ENCODE measurements around the gene WHRN. TPM values are rescaled to one million over a fixed set of nuclear protein-coding genes. Genes with fewer than 3 reads are reported as not detected.

Gene WHRN
- total RNA-seq, 1 donor from 2014 or later = 9.2 TPM

DNA sequence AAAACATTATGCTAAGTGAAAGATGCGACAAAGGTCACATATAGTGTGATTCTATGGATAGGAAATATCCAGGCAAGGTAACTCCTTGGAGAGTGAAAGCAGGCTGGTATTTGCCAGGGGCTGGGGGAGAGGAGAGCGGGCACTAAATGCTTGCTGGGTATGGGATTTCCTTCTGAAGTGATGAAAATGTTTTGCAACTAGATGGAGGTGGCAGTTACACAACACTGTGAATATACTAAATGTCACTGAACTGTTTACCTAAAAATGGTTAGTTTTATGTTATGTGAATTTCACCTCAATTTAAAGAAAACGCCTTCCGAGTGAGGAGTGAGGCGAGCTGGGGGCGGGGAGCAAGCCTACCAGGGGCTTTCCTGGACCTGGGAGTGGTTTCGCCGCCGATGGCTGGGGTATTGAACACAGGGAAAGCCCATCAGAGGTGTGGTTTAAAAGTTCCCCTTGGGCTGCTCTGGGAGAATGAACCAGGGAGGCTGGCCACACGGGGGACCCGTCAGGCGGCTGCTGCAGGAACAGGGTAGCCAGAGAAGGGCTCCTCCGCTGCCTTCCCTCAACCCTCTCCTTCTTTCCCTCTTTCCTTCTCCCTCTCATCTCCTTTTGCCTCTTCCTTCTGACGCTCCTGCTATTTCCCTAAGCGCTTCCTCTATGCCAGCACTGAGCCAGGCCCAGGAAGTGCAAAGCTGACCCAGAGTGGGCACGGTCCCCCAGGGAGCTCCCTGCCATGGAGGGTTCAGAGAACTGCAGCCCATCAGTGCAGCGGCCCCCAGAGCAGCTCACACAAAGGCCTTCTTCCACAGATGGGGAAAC lies 122.4 kb downstream of the WHRN start:
- DNase-seq (ENCODE audit: low spot score) = no peak

DNA sequence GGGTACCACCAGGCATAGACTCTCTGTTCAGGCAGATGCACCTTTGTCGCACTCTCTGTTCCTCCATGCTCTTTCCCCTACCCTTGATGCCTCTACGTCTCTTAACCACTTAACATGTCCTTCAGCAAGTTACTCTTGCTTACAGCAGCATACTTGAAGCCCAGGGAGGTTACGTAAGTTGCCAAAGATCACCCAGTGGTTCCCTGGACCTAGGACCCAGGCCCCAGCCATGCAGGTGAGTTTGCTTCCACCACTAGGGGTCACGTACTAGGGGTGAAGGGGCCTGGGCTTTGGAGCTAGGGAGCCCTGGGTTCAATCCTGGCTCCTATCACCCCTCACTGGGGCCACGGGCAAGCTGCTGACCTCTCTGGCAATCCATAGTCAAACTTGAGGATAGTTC lies 126.4 kb downstream of the WHRN start:
- no peak for DNase-seq (ENCODE audit: low spot score)

DNA sequence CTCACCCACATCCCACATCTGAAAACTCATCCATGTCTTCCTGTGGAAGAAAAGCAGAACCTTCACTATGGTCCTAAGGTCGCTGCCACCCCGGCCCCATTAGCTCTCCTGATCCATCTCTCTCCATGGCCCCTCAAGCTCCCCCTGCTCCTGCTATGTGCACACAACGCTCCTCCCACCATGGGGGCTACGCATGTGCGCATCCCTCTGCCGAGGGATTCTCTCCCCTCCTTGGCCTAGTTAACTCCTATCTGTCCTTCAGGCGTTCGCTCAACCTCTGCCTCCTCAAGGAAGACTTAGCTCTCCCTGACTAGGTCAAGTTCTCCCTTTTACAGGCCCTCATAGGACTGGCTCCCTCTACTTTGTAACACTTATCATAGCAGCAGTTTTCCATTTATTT lies 127.3 kb downstream of the WHRN start:
- no peak for DNase-seq (ENCODE audit: low spot score)

DNA sequence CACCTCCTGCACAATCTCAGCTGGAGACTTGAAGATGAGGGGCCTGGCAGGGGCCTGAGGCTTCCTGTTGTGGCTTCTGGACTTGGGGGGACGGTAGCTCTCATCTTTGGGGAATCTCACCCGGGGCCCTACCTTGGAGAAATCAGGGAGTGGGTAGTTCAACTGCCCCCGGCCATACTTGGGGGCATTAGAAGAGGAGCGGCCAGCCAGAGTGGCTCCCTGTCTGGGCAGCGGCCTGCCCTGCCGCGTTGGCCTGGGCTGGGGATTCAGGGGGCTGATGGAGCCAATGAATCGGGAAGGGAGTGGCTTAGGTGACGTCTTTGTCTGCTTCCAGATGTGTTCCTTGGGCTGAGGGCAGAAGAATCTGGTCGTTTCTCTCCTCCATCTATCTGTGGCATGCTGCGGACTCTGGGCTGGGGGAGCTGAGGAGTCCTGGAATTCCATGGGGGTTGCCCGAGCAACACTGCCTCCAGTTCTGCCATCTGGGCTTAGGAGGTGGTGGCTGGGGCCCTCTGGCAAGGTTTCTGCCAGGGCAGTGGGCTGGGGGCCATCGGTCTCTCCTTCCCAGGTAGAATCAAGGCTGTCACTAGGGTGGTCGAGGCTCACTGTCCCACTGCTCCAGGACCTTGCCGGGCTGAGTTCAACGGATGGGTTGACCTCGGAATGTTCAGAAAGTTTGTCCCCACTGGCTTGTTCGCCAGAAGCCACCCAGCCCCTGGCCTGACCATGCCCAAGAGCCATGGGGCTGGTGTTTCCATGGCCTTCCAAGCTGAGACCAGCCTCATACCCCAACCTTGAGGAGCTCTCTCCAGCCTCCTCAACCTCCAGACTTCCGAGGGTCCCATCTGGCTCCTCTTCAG lies 128.5 kb downstream of the WHRN start:
- no peak for DNase-seq (ENCODE audit: low spot score)

DNA sequence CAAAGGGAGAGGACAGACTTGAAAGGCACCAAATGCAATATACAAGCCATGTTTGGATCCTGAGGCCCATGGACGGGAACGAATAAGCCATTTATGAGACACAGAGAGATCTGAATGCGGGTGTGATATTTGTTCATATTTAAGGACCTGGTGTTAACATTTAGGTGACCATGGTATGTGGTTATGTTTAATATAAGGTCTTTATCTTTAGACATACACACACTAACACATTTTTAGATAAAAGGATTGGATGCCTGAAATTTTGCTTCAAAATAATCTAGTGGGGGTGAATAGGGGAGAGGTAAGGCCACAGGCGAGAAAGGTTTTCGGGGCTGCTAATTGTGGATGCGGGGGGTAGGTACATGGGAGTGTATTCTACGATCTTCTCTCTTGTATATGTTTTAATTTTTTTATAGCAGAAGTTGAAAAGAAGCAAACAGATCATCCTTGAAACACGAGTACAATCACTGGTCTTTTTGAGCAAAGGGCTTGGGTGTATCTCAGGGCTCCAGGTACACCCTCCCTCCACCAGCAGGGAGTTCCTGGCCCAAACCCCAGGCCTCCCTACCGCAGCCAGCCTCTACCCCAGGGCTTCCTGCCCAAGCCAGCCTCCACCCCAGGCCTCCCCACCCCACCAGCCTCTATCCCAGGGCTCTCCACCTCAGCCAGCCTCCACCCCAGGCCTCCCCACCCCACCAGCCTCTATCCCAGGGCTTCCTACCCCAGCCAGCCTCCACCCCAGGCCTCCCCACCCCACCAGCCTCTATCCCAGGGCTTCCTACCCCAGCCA lies 129.7 kb downstream of the WHRN start:
- no peak for DNase-seq (ENCODE audit: low spot score)

DNA sequence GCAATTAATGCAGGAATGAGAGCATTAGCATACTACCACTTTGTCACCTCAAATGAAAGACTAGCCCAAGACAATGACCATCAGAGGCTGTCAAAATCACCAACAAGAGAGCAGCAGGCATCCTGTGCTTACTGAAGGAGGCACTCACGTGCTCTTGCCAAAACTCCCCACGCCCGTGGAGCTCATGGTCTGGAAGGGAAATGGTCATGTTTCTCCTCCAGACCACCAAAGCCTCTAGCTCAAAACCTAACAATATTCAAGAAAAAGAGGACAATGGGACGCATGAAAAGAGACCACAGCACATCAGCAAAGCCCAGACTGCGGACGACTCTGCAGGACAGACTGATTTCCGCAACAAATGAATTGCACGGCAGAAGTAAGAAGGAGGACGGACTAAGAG lies 130.3 kb downstream of the WHRN start:
- no peak for DNase-seq (ENCODE audit: low spot score)

DNA sequence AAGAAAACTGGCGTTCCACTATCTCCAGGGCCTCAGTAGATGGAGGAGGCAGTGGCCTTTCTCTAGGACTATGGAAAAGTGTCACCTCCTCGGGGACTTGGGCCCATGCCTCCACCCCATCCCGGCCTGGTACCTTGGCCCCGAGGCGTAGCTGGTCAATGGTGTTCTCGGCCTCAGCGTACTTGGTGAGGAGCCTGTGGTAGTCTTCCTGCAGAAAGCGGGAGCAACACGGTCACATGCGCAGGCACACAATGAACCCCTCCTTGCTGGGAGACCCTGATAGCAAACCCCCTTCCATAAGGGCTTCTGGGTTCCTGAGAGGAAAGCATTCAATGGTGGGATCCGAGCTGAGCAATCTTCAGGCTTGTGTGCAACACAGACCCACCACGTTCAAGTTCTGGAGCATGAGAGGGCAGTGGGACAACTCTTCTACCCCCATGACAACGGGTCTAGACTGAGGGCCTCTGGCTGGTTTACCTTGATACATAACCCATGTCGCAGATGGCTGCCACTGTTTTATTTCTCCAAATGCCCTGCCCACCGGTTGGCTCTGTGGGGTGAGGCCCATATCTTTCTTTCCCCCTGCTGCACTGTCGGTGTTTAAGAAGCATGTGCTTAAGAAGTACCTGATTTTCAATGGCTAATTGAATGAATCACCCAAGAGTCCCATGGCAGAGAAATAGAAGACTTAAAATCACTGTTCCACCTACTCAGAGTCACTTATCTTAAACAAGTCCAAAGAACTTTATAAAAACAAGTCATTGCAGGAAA lies 131.1 kb downstream of the WHRN start:
- DNase-seq (ENCODE audit: low spot score) = no peak

DNA sequence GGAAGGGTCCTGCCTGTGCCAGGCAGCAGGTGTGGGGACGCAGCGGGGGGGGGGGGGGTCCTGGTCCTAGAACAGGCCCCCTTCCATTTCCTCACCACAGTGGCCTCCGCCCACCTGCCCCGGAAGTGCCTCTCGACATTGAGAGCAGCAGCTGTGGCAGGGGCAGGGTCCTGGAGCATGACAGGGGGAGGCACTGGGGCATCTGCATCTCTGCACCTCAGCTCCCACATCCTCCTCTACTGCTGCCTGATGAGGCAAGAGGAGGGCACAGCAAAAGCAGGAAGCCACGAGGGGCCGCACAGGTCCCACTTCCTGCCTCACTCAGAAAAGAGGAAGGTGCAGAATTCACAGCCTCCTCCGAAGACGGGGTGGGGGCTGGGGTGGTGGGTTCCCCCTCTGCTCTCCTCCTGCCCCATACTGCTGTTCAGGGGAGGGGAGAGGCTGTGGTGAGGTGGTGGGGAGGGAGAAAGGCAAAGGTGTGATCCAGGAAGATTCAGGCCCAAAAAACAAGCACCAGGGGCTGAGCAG lies 132.3 kb downstream of the WHRN start:
- DNase-seq (ENCODE audit: low spot score) = peak; percentile 71

DNA sequence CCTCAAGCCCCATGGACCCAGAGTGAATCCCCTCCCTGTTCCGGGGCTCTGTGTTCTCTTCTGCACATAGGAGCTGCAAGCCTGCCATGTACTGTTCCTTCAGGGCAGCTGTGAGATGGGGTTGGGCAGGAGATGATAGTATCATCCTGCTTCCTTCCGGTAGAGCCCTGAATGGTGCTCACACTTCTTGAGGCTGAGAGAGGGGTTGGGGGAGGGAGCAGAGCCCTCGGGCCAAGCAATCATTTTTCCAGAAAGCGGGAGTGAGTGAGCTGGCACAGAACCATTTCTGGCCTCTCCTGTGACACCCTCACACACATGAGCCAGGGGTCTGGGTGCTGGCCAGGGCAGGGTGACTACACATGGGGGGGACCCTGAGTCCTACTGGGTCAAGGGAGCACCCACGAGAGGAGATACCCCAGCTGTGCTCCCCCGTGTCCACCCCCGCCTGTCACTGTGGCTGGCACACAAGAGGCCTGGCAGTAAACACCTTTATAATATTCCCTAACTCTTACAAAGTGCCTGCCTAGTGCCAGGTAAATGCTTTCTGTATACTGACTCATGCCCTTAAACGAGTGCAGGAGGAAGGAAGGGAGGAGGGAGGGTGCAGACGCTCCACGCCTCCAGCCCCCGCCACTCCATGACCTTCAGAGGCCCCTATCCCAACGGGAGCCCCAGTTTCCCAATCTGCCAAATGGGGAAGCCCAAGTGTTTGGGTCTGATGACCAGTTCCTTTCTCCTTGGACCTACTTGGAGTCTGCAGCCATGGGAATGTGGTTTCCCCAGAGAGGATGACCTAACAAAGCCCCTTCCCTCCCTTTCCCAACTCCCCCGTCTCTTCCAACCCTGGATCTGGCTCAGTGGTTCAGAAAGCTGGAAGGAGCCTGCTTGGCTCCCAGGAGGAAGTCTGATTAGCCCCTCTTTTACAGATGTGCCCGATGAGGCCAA lies 133.0 kb downstream of the WHRN start:
- no peak for DNase-seq (ENCODE audit: low spot score)

DNA sequence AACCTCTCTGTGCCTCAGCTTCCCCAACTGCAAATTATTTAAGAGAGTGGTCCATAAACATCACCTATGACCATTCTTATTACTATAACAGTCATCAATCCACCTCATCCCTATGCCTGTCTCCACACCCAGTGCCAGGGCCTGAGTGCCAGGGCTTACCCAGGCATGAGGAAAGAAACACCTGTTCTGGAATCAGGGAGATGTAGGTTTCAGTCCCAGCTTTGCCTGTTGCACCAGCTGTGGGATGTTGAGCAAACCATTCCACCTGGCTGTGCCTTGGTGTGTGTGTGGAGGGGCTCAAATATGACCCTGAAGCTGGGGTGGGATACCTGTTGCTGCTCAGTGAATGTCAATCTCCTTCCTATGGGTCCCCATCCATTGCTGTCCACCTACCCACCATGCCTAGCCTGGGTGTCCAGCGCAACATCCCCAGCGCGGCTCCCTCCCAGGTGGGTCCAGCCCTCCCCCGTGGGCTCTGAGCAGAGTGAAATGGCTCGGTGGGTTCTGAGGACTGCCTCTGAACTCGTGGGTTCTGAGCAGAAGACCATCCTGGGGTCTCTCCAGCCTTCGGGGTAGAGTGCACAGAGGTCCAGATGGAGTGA lies 133.8 kb downstream of the WHRN start:
- no peak for DNase-seq (ENCODE audit: low spot score)

DNA sequence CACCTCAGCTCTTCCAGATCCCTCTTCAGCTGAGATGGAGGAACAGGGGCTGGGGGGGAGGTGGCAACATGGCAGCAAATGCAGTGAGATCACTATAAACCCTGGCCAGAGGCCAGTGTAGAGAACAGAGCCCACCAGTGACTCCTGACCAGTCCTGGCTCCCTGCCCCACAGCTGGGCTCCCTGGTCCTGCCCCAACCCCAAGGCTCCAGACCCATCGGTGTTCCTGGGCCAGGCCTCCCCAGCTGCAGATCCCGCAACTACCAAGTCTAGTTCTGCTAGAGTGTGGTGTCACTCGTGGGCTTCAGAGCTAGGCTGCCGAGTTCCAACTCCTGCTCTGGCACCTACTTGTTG lies 134.3 kb downstream of the WHRN start:
- DNase-seq (ENCODE audit: low spot score) = no peak

DNA sequence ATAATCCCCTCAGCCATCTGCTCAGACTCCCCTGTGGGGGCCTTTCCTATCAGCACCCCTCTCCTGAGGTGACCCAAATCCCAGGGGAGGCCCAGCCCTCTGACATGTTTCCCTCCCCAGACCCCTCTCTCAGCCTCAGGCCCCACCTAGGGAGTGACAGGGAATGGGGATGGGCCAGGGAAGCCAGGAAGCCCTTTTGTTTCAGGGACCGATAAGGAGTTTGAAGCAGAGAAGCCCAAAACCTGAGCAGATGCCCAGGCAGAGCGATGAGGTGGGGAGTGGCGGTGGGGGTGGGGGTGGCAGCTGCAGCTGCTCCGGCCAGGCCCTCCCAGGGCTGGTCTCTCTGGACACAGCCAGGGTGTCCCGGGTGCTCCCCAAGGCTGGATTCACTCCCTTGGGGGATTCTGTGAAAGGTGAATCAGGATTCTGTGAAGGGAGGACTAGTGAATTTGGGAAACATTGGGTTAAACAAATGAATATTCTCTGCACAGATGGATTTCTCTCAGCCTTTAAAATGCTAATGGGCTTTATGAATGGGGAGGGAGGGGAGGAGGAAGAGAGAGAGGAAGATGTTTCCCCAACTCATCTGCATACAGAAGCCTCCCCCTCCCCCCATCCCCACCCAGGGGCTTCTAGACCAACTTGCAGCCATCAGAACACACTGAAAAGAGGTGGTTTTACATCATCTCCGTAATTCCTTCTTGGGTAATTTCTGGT lies 134.9 kb downstream of the WHRN start:
- no peak for DNase-seq (ENCODE audit: low spot score)

DNA sequence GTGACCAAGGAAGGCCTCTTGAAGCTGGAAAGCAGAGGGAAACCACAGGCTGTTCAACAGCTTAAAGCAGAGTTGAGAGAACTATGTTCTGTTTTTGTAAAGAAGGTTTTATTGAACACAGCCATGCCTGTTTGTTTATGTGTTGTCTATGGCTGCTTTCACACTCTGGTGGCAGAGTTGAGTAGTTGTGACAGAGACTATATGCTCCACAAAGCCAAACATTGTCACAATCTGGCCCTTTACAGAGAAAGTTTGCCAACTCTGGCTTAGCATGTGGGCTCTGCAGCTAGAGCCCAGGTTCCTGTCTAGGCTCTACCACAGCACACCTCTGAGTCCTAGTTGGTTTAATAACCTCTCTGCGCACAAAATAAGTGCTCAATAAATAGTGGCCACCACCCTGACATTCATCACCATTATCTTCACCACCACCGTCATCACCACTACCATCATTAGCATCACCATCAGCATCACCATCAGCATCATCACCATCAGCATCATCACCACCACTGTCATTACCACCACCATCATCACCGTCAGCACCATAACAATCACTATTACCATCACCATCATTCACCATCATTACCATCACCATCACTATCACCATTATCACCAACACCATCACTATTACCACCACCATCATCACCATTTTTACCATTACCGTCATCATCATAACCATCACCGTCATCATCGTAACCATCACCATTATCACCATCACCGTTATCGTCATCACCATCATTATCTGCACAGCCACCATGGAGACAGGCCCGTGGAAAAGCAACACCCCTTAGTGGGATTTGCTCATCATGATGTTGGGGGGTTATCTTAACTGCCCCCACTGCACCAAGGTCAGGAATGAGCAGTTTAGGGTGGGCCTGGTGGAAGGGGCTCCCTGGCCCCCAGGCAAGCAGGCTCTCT lies 135.8 kb downstream of the WHRN start:
- DNase-seq (ENCODE audit: low spot score) = no peak

DNA sequence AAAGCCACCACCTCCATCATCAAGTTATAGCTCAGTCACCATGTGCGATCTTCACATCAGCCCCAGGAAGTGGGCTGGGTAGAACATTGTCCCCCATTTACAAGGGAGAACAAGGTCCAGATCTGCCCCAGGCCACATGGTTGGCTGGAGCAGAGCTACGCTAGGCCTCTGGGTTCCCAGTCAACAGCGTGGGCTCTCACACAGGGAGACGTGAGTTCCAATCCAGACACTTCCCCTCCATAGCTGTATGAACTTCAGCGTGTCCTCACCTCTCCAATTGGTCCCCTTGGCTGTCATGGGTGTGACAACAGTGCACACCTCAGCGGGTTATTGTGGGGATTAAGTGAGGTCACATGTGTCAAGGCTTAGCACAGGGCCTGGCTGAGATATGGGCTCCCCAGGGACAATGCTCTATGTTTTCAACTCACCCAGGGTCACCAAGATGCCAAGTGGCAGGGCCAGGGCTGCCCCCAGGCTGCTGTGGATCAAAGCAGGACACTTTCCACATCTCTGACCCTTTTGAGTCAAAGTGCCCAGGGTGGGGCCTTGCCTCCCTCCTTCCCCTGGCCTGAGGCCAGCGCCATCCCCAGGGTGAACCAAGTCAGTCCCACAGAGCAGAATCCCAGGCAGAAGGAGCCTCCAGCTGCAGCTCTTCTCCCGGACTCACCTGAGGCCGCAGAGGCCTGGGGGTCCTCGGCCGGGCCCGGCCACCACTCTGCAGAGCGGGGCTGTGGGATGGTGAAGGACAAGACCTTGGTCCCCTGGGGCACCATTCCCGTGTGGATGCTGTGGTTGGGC lies 137.3 kb downstream of the WHRN start:
- no peak for DNase-seq (ENCODE audit: low spot score)

DNA sequence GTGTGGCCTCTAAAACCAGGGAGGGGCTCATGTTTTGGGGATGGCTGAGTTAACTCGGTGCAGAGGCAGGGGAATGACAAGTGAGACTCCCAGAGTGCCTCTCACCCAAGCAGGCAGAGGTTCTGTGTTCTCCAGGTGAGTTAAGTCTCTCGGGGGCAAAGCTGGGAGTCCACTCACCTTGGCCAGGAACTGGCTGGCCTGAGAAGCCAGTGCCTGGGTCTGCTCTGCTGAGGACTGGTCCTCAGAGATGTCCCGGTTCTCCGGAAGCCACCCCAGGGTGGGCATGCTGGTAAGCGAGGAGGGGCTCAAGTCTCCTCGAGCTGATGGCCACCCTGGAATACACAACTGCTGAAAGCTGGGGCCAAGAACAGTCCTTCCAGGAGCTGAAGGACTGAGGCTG lies 137.9 kb downstream of the WHRN start:
- no peak for DNase-seq (ENCODE audit: low spot score)

DNA sequence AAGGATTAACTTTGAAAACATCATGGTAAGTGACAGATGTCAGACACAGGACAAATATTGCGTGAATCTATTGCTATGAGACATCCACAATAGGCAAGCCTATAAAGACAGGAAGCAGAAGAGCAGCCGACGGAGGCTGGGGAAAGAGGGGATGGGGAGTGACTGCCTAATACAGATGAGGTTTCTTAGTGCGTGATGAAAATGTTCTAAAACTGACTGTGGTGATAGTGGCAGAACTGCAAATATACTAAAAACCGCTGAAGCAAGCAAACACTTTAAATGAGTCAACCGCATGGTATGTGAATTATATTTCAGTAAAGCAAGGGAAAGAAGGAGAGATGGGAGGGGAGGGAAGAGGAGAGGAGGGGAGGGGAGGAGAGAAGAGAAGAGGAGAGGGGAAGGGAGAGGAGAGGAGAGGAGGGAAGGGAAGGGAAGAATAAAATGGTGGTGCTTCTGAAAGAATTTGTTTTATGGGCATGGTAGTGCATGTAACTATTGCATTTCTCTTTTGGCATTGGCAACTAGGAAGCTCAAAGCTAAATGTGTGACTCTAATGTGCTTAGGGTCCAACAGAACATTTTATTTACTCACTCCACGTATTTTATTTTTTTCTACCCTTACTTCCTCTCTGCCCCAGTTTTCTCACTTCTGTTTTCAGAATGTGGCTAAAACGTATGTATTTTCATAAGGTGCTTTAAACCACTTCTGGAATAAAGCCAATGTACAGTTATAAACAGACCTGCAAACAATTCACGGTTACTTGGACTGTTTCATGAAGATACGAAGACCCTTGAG lies 138.7 kb downstream of the WHRN start:
- peak; percentile 31 for DNase-seq (ENCODE audit: low spot score)

Data from mucosa of gallbladder (tissue), 1 donor.